Lower leg skin (tissue), 3 donors: ENCODE data around the gene FFAR3.

Source experiments
- CTCF ChIP-seq, 3 donors: fragments of 450-650 bp; IDR thresholded peaks; one replicate each; pipeline ENCODE4 v1.5.1; 2016; ENCODE audit warnings: antibody characterized with exemption in 3 of 3, mild to moderate bottlenecking in 3 of 3, moderate library complexity in 2 of 3
- POLR2A ChIP-seq, 2 donors: fragments of 450-650 bp; IDR thresholded peaks; one replicate each; pipeline ENCODE4 v1.6.1; 2016 to 2017; ENCODE audit warnings: antibody characterized with exemption in 2 of 2, mild to moderate bottlenecking in 1 of 2, moderate library complexity in 1 of 2

DNA sequence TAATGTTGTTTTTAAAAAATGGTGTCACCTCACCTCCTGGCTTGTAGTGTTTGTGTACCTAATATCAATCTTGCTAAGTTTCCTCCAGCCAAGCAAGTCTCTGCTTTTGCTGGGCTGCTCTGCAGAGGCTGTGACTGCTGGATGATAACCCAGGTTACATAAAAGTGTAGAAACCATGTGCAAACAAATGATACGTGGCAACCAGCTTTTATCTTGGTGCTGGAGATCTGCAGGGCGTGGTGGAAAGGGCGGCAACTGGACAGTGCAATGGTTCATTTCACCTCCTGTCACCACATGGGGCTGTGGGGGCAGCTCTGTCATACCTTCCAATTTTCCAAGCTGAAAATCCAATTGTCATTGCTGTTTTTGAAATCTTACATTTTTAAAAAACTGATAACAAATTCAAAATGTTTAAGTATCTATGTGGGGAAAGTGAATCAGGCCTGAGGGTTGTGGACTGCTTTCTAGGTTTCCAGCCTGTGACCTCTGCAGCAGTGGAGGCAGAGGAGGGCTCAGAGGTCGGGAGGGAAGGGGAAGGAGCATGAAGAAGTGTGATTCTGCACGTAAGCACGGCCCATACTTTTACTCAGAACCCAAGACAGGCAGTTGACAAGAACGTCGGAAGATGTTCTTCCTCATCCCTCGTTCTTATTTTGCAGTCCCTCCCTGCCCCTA lies 22.3 kb downstream of the FFAR3 start:
- no peak for TF ChIP-seq POLR2A (IDR thresholded peaks at IDR 0.05)
- TF ChIP-seq CTCF (IDR thresholded peaks at IDR 0.05) = no peak
